Activated CD8-positive, alpha-beta memory T cell treated with anti-CD3 and anti-CD28 coated beads, Interleukin-2, amount 50 U/mL, for 24 hours (primary cell): ENCODE measurements around the gene PRSS50.

Source experiments
- DNase-seq: peaks from one replicate; pipeline ENCODE4 v3.0.0-alpha.2; 2020; ENCODE audit errors: extremely low read depth

The PRSS50 gene

GRCh38 chr3:46725621-46726314 is 8.1 kb upstream of the PRSS50 start:
- DNase-seq: no peak

GRCh38 chr3:46724424-46724823 is 6.8 kb upstream of the PRSS50 start:
- no peak for DNase-seq

GRCh38 chr3:46722443-46722842 is 4.8 kb upstream of the PRSS50 start:
- no peak for DNase-seq

GRCh38 chr3:46721009-46721408 is 3.3 kb upstream of the PRSS50 start:
- DNase-seq: no peak

GRCh38 chr3:46719735-46720271 is 2.1 kb upstream of the PRSS50 start:
- DNase-seq: no peak

- no peak for DNase-seq
Measured at GRCh38 chr3:46719044-46719565, 1.4 kb upstream of the PRSS50 start.

- no peak for DNase-seq
Measured at GRCh38 chr3:46716461-46717441, 918 bp downstream of the PRSS50 start.

- no peak for DNase-seq
Measured at GRCh38 chr3:46715507-46716175, 2.0 kb downstream of the PRSS50 start.

GRCh38 chr3:46714728-46715506 is 2.8 kb downstream of the PRSS50 start:
- no peak for DNase-seq

- DNase-seq: no peak
Measured at GRCh38 chr3:46713898-46714552, 3.6 kb downstream of the PRSS50 start.

GRCh38 chr3:46713050-46713897 is 4.4 kb downstream of the PRSS50 start:
- no peak for DNase-seq

GRCh38 chr3:46712191-46713049 is 5.2 kb downstream of the PRSS50 start:
- no peak for DNase-seq

- DNase-seq: no peak
Measured at GRCh38 chr3:46711760-46712159, 5.9 kb downstream of the PRSS50 start.

GRCh38 chr3:46711305-46711704 is 6.4 kb downstream of the PRSS50 start:
- DNase-seq: no peak

- DNase-seq: no peak
Measured at GRCh38 chr3:46710671-46711295, 6.9 kb downstream of the PRSS50 start.

GRCh38 chr3:46710229-46710628 is 7.4 kb downstream of the PRSS50 start:
- DNase-seq: no peak

GRCh38 chr3:46709721-46710120 is 7.9 kb downstream of the PRSS50 start:
- no peak for DNase-seq

GRCh38 chr3:46709157-46709654 is 8.5 kb downstream of the PRSS50 start:
- no peak for DNase-seq
